NCI-H526 treated with DMSO at 0.1 percent for 48 hours (cell line): Measurements from ENCODE around the gene JARID2.

Experiments
- DNase-seq: peaks from one replicate; lab custom pipeline; 2025; lab: John Stamatoyannopoulos, UW

The JARID2 gene

GRCh38 chr6:15264902-15265761 is 19.3 kb downstream of the JARID2 start:
- DNase-seq = peak; percentile 6

- DNase-seq = no peak
These were observed 19.9 kb downstream of the JARID2 start for GRCh38 chr6:15265787-15266186.

- DNase-seq = no peak
These were observed 20.6 kb downstream of the JARID2 start for GRCh38 chr6:15266423-15266996.

- no peak for DNase-seq
These were observed 21.4 kb downstream of the JARID2 start for GRCh38 chr6:15267221-15267620.

- DNase-seq = no peak
These were observed 22.5 kb downstream of the JARID2 start for GRCh38 chr6:15268137-15268908.

GRCh38 chr6:15269011-15269410 is 23.1 kb downstream of the JARID2 start:
- no peak for DNase-seq

- DNase-seq = no peak
These were observed 23.8 kb downstream of the JARID2 start for GRCh38 chr6:15269619-15270018.

GRCh38 chr6:15270402-15270801 is 24.5 kb downstream of the JARID2 start:
- no peak for DNase-seq

- DNase-seq = no peak
These were observed 26.7 kb downstream of the JARID2 start for GRCh38 chr6:15272562-15272961.

- no peak for DNase-seq
These were observed 29.0 kb downstream of the JARID2 start for GRCh38 chr6:15274692-15275387.

- DNase-seq = no peak
These were observed 30.4 kb downstream of the JARID2 start for GRCh38 chr6:15276036-15276985.

GRCh38 chr6:15279047-15279661 is 33.3 kb downstream of the JARID2 start:
- DNase-seq = no peak

- no peak for DNase-seq
These were observed 34.2 kb downstream of the JARID2 start for GRCh38 chr6:15280028-15280427.

GRCh38 chr6:15280961-15281360 is 35.1 kb downstream of the JARID2 start:
- no peak for DNase-seq

GRCh38 chr6:15282334-15282733 is 36.5 kb downstream of the JARID2 start:
- DNase-seq = no peak

- no peak for DNase-seq
These were observed 38.1 kb downstream of the JARID2 start for GRCh38 chr6:15283986-15284361.

GRCh38 chr6:15284743-15285142 is 38.9 kb downstream of the JARID2 start:
- no peak for DNase-seq

GRCh38 chr6:15285682-15286294 is 39.9 kb downstream of the JARID2 start:
- no peak for DNase-seq

GRCh38 chr6:15287670-15288375 is 42.0 kb downstream of the JARID2 start:
- no peak for DNase-seq

- no peak for DNase-seq
These were observed 43.0 kb downstream of the JARID2 start for GRCh38 chr6:15288856-15289255.
